ENCODE results near the gene MCOLN1.

DNA sequence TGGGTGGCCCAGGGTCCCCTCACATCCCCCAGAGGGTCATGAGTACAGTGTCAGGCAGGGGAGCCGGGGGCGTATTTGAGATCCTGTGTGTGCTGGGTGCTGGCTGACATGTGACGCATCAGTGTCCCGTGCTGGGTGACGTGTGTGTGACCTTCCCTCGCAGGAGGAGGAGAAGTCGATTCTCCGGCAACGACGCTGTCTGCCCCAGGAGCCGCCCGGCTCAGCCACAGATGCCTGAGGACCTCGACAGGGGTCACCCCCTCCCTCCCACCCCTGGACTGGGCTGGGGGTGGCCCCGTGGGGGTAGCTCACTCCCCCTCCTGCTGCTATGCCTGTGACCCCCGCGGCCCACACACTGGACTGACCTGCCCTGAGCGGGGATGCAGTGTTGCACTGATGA lies 38.9 kb downstream of the MCOLN1 start:
- TF ChIP-seq, protein P1, sequence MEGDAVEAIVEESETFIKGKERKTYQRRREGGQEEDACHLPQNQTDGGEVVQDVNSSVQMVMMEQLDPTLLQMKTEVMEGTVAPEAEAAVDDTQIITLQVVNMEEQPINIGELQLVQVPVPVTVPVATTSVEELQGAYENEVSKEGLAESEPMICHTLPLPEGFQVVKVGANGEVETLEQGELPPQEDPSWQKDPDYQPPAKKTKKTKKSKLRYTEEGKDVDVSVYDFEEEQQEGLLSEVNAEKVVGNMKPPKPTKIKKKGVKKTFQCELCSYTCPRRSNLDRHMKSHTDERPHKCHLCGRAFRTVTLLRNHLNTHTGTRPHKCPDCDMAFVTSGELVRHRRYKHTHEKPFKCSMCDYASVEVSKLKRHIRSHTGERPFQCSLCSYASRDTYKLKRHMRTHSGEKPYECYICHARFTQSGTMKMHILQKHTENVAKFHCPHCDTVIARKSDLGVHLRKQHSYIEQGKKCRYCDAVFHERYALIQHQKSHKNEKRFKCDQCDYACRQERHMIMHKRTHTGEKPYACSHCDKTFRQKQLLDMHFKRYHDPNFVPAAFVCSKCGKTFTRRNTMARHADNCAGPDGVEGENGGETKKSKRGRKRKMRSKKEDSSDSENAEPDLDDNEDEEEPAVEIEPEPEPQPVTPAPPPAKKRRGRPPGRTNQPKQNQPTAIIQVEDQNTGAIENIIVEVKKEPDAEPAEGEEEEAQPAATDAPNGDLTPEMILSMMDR (IDR thresholded peaks at IDR 0.05): no peak
- TF ChIP-seq POLR2A (IDR thresholded peaks at IDR 0.05): no peak

Data from right lobe of liver (tissue), 4 donors.